ENCODE results near the gene SYS1.
A peak's percentile ranks its signal among the peaks of the same experiment; 100 is the strongest.

Gene SYS1

GRCh38 chr20:45330476-45330875 lies 32.5 kb upstream of the SYS1 start:
- DNase-seq (ENCODE audit: insufficient read length, low spot score) (no peak), FAIRE-seq (no peak)
- no peak for TF ChIP-seq POLR2A (IDR thresholded peaks at IDR 0.05; ENCODE audit: low read depth, low read length)

GRCh38 chr20:45336530-45337366 lies 26.2 kb upstream of the SYS1 start:
- no peak for TF ChIP-seq POLR2A (IDR thresholded peaks at IDR 0.05; ENCODE audit: low read depth, low read length)
- FAIRE-seq = peak; percentile 87
- DNase-seq (ENCODE audit: insufficient read length, low spot score) = peak; percentile 83

- no peak for TF ChIP-seq POLR2A (IDR thresholded peaks at IDR 0.05; ENCODE audit: low read depth, low read length)
- FAIRE-seq = no peak
- peak; percentile 83 for DNase-seq (ENCODE audit: insufficient read length, low spot score)
Observed at GRCh38 chr20:45337367-45338120, 25.4 kb upstream of the SYS1 start.

GRCh38 chr20:45338121-45339030 lies 24.6 kb upstream of the SYS1 start:
- DNase-seq (ENCODE audit: insufficient read length, low spot score) = no peak
- TF ChIP-seq POLR2A (IDR thresholded peaks at IDR 0.05; ENCODE audit: low read depth, low read length) = no peak
- FAIRE-seq = no peak

- TF ChIP-seq POLR2A (IDR thresholded peaks at IDR 0.05; ENCODE audit: low read depth, low read length) = no peak
- DNase-seq (ENCODE audit: insufficient read length, low spot score) (no peak), FAIRE-seq (no peak)
Observed at GRCh38 chr20:45339084-45339483, 23.9 kb upstream of the SYS1 start.

- TF ChIP-seq POLR2A (IDR thresholded peaks at IDR 0.05; ENCODE audit: low read depth, low read length) = no peak
- no peak for FAIRE-seq
- no peak for DNase-seq (ENCODE audit: insufficient read length, low spot score)
Observed at GRCh38 chr20:45339799-45340198, 23.2 kb upstream of the SYS1 start.

- FAIRE-seq = no peak
- no peak for TF ChIP-seq POLR2A (IDR thresholded peaks at IDR 0.05; ENCODE audit: low read depth, low read length)
- no peak for DNase-seq (ENCODE audit: insufficient read length, low spot score)
Observed at GRCh38 chr20:45340236-45340847, 22.6 kb upstream of the SYS1 start.

GRCh38 chr20:45340951-45341350 lies 22.0 kb upstream of the SYS1 start:
- no peak for FAIRE-seq
- TF ChIP-seq POLR2A (IDR thresholded peaks at IDR 0.05; ENCODE audit: low read depth, low read length) = no peak
- DNase-seq (ENCODE audit: insufficient read length, low spot score) = no peak

- DNase-seq (ENCODE audit: insufficient read length, low spot score) = no peak
- TF ChIP-seq POLR2A (IDR thresholded peaks at IDR 0.05; ENCODE audit: low read depth, low read length) = no peak
- no peak for FAIRE-seq
Observed at GRCh38 chr20:45341579-45341938, 21.4 kb upstream of the SYS1 start.

- FAIRE-seq (no peak), DNase-seq (ENCODE audit: insufficient read length, low spot score) (no peak)
- no peak for TF ChIP-seq POLR2A (IDR thresholded peaks at IDR 0.05; ENCODE audit: low read depth, low read length)
Observed at GRCh38 chr20:45341939-45342854, 20.8 kb upstream of the SYS1 start.

GRCh38 chr20:45342855-45343531 lies 20.0 kb upstream of the SYS1 start:
- no peak for TF ChIP-seq POLR2A (IDR thresholded peaks at IDR 0.05; ENCODE audit: low read depth, low read length)
- FAIRE-seq (no peak), DNase-seq (ENCODE audit: insufficient read length, low spot score) (no peak)

GRCh38 chr20:45343532-45344167 lies 19.3 kb upstream of the SYS1 start:
- TF ChIP-seq POLR2A (IDR thresholded peaks at IDR 0.05; ENCODE audit: low read depth, low read length) = no peak
- no peak for FAIRE-seq
- DNase-seq (ENCODE audit: insufficient read length, low spot score) = no peak
